Large intestine (tissue), 3 donors: ENCODE measurements around the gene TRPC6. TPM values are rescaled to one million over a fixed set of nuclear protein-coding genes. Genes with fewer than 3 reads are reported as not detected.
A peak's percentile ranks its signal among the peaks of the same experiment; 100 is the strongest.
"Not testable (repeated sequence)": the region's sequence is repeated elsewhere in the genome, so short reads cannot be mapped to it uniquely, and the experiment has no call there.

Source experiments
- DNase-seq, 2 donors: peaks; one replicate each; pipeline versions ENCODE4 v3.0.0 to v3.0.0-alpha.2; 2013
- H3K27ac ChIP-seq: one replicate; pipeline ENCODE4 v1.5.1; 2013; ENCODE audit warnings: low read length
- H3K27me3 ChIP-seq: 2 replicates; pipeline ENCODE4 v1.6.1; 2013; ENCODE audit warnings: low read length; ENCODE audit not compliant: control insufficient read depth, insufficient read depth
- H3K36me3 ChIP-seq: 2 replicates; pipeline ENCODE4 v1.6.1; 2013; ENCODE audit warnings: low read length; ENCODE audit not compliant: control insufficient read depth, insufficient read depth
- H3K4me1 ChIP-seq: one replicate; pipeline ENCODE4 v1.6.1; 2013; ENCODE audit warnings: low read length; ENCODE audit not compliant: control insufficient read depth, insufficient read depth
- H3K4me3 ChIP-seq: one replicate; pipeline ENCODE4 v1.5.1; 2013; ENCODE audit warnings: low read length
- H3K9me3 ChIP-seq: one replicate; pipeline ENCODE4 v1.6.1; 2013; ENCODE audit warnings: mild to moderate bottlenecking, low read depth, low read length, moderate library complexity; ENCODE audit not compliant: control insufficient read depth
- WGBS: methylation state at CpG from one replicate; pipeline ENCODE4 v1.1.5; 2013; ENCODE audit warnings: low lambda C conversion rate; ENCODE audit not compliant: insufficient coverage; 5-methylcytosine and 5-hydroxymethylcytosine counted together
- polyA plus RNA-seq: library from polyadenylated mRNA; unstranded; fragments of 120-200 nt; gene quantifications from one replicate; pipeline ENCODE4 v1.2.1, GENCODE V29; 2013

TRPC6 gene
- polyA plus RNA-seq, 1 donor, result 4.2 TPM

DNA sequence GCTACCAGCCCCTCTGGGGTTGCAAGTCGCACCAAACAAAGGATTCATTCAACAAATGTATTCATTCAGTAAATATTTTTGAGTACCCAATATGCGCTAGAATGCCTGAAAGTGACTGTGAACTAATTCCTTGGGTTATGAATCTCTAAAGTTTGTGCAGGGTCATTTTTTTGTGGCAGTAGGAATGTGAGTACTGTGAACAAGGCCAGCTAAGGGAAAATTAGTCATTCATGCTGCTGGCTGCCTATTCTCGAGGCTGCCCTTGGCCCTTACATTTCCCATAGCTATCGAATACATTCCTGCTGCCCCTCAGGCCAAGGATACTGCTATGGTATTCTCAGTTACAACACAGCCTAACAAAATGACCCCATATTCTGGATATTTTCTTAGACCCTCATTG lies 141.6 kb downstream of the TRPC6 start:
- no peak overlapping the region for H3K27ac ChIP-seq

DNA sequence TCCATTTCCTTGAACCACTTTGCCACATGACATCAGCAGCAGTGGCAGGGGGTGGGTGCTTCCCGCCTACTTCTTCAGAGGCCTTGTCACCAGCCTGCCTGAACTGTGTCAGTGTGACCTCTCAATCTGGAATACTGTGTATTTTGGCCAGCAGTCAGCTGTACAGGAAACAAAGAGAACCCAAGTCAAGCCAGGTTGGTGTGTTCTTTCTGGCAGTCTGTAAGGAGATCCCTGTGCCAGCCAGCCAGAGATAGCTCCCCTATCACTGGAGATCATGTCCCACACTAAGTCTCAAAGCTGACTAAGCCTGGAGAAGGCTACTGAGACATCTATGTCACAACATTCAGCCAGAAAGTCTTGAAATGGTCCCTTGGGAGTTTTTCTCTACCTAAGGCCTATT lies 142.1 kb downstream of the TRPC6 start:
- WGBS, result no CpG with 5 or more reads among the region's 1 CpG
- no peak overlapping the region for H3K27ac ChIP-seq

More for the DNA sequence above, 141.6 kb downstream of the TRPC6 start:
- Histone ChIP-seq H3K36me3 (no peaks in the 10 kb centered on the region), H3K27me3 (no peaks in the 10 kb centered on the region), H3K4me3 (no peak overlapping the region), H3K4me1 (no peaks in the 10 kb centered on the region), H3K9me3 (no peaks in the 10 kb centered on the region)
- WGBS, result no CpG with 5 or more reads among the region's 4 CpGs
- no peak for DNase-seq

DNA sequence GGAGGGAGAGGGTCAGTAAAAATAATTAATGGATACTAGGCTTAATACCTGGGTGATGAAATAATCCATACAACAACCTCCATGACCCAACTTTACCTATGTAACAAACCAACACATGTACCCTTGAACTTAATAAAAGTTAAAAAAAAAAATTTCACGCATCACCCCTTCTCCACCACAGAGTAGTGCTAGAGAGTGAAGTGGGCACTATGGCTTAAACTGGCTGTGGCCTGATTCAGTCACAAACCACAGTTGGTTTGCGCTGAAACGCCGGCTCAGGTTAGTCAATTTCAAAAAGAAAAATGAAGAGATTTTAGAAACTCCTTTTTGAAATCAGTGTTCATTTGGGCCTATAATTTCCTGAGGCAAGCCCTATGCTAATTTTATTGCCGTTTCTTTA lies 144.3 kb downstream of the TRPC6 start:
- no CpG with 5 or more reads among the region's 5 CpGs for WGBS
- Histone ChIP-seq H3K36me3 (no peaks in the 10 kb centered on the region), H3K9me3 (no peaks in the 10 kb centered on the region), H3K27me3 (no peaks in the 10 kb centered on the region), H3K27ac (no peak overlapping the region), H3K4me1 (no peaks in the 10 kb centered on the region), H3K4me3 (no peak overlapping the region)
- no peak for DNase-seq

More for the DNA sequence above, 142.1 kb downstream of the TRPC6 start:
- H3K4me3 ChIP-seq, result no peak overlapping the region
- H3K4me1 ChIP-seq, result no peaks in the 10 kb centered on the region
- H3K9me3 ChIP-seq, result no peaks in the 10 kb centered on the region
- DNase-seq, result no peak
- no peaks in the 10 kb centered on the region for H3K36me3 ChIP-seq
- no peaks in the 10 kb centered on the region for H3K27me3 ChIP-seq

DNA sequence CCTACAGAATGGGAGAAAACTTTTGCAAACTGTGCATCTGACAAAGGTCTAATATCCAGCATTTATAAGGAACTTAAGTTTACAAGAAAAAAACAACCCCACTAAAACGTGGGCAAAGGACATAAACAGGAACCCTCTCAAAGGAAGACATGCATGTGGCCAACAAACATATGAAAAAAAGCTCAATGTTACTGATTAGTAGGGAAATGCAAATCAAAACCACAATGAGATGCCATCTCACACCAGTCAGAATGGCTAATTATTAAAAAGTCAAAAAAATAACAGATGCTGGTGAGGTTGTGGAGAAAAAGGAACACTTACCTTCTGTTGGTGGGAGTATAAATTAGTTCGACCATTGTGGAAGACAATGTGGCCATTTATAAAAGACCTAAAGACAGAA lies 145.1 kb downstream of the TRPC6 start:
- H3K4me1 ChIP-seq, H3K36me3 ChIP-seq, H3K9me3 ChIP-seq, H3K27ac ChIP-seq, H3K27me3 ChIP-seq, DNase-seq, H3K4me3 ChIP-seq: not testable (repeated sequence)
- 88% methylated on average over 1 of the region's 2 CpGs for WGBS

DNA sequence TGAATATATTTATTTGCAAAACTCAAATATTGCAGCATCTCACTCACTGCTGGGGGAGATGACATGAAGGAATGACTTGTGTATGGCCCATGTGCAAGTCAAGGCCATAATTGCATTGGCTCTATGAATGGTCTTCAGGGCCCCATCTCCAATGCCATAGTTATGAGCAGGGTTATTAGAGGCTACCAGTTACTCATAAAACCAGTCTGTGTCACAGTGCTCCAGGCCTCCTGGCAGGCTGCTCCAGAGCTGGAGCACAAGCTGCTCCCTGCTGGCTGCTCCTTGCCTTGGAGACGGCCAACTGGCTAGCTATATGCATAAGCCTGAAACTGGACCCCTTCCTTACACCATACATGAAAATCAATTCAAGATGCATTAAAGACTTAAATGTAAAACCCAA lies 145.7 kb downstream of the TRPC6 start:
- H3K27me3 ChIP-seq, result no peaks in the 10 kb centered on the region
- no peak overlapping the region for H3K4me3 ChIP-seq
- H3K36me3 ChIP-seq, result no peaks in the 10 kb centered on the region
- H3K4me1 ChIP-seq, result no peaks in the 10 kb centered on the region
- no peaks in the 10 kb centered on the region for H3K9me3 ChIP-seq
- no CpG with 5 or more reads among the region's 1 CpG for WGBS
- H3K27ac ChIP-seq, result no peak overlapping the region
- DNase-seq, result no peak

DNA sequence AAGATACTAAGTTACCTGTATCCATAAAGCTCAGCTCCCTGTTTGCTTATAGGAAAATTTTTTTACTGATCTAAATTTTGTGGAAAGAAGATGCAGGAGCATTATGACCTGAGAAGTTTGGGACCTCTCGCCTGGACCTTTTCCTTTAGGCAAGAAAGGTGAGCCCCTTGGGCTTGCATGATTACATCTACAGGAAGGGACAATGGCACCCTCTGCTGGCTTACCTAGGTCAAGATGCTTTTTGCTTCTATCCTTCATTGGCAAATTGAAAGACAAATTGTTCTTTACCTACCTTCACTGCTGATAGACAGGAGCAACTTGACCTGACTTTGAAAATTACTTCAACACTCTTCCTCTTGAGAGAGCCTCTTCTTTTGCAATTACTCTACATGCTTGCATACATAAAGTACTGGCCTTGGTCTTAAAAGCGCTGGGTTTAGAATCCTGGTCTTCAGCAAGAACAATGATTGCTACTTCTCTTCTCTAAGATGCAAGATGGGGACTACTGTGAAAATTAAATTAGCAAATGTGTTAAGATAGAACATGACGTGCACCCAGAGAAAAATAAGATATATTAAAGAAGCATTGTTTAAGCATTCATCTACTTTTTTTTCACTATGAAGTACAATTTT lies 147.2 kb downstream of the TRPC6 start:
- no peak for DNase-seq

DNA sequence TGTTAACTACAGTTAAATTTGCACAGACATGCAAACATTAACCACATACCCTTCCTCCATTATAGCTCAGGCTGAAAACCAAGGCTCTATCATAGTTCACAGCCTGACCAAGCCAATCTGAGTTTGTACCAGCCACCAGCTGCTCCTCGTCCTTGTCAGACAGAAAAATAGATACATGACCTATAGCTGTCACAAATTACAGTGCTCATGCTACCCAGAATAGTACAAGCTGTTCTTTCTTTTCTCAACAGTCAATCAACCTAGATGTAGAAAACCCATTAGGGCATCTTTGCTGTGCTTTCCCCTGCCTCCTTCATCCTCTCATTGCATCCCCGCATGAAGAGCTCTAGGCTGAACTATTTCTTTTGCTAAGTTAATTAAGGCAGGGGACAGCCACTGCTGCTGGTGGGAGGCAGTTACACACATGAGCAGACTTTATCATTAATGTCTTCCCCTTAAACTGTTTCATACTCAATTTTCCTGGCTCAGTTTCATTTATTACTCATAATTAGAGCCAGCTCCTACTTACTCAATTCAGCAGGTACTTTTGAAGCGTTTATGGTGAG lies 148.3 kb downstream of the TRPC6 start:
- Histone ChIP-seq H3K36me3 (no peaks in the 10 kb centered on the region), H3K9me3 (no peaks in the 10 kb centered on the region), H3K27ac (no peak overlapping the region), H3K4me3 (no peak overlapping the region), H3K27me3 (no peaks in the 10 kb centered on the region), H3K4me1 (no peaks in the 10 kb centered on the region)
- DNase-seq, result no peak
- no CpG with 5 or more reads among the region's 3 CpGs for WGBS

More for the DNA sequence above, 147.2 kb downstream of the TRPC6 start:
- Histone ChIP-seq H3K9me3 (no peaks in the 10 kb centered on the region), H3K27me3 (no peaks in the 10 kb centered on the region), H3K27ac (no peak overlapping the region), H3K4me3 (no peak overlapping the region), H3K4me1 (no peaks in the 10 kb centered on the region), H3K36me3 (no peaks in the 10 kb centered on the region)
- 43% methylated on average over 2 of the region's 3 CpGs for WGBS

DNA sequence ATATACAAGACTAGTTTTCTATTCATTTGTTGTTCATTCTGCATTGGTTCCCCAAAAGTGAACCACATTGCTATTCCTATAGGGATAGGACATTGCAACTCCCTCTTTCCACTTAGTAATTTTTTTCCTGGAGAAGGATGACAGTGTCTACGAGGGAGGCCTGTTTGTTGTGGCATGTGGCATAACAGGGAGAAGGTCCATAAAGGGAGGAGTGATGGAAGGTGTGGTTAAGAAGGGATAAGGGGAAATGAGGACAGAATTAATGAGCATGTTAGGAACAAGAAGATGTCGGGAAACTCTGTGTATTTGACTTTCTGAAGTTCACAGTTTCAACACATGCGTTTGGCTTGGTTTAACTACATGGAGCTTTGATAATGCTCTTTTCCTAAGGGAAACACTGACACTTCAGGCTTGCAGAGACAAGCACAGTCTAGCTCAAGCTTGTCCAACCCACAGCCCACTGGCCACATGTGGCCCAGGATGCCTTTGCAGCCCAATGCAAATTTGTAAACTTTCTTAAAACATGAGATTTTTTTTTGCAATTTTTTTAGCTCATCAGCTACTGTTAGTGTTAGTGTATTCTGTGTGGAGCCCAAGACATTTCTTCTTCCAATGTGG lies 149.7 kb downstream of the TRPC6 start:
- no peak overlapping the region for H3K27ac ChIP-seq
- WGBS, result 67% methylated on average over 2 of the region's 3 CpGs
- no peak overlapping the region for H3K4me3 ChIP-seq
- no peaks in the 10 kb centered on the region for H3K9me3 ChIP-seq
- H3K27me3 ChIP-seq, result no peaks in the 10 kb centered on the region
- H3K4me1 ChIP-seq, result no peaks in the 10 kb centered on the region
- DNase-seq, result no peak
- H3K36me3 ChIP-seq, result no peaks in the 10 kb centered on the region

DNA sequence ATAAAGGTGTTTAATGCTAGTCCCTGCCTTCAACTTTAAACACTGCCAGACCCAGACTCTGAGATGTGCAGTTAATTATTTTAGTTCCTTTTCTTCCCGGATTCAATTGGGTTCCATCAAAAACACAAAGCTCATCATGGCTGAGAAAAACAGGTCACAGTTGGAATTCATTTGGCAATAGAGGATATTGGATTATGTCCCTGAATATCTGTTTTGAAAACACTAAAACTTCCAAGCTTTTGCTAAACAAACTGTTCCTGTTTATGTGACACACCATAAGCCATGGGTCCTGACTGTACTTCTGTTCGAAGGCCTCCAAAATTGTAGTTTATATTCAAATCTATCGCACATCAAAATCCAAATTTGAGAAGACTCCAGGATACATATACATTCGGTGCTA lies 150.7 kb downstream of the TRPC6 start:
- DNase-seq, result no peak
- H3K36me3 ChIP-seq, result no peaks in the 10 kb centered on the region
- no peaks in the 10 kb centered on the region for H3K4me1 ChIP-seq
- no peaks in the 10 kb centered on the region for H3K9me3 ChIP-seq
- no peak overlapping the region for H3K27ac ChIP-seq
- WGBS, result 100% methylated on average over 1 of the region's 4 CpGs
- H3K4me3 ChIP-seq, result no peak overlapping the region
- no peaks in the 10 kb centered on the region for H3K27me3 ChIP-seq

DNA sequence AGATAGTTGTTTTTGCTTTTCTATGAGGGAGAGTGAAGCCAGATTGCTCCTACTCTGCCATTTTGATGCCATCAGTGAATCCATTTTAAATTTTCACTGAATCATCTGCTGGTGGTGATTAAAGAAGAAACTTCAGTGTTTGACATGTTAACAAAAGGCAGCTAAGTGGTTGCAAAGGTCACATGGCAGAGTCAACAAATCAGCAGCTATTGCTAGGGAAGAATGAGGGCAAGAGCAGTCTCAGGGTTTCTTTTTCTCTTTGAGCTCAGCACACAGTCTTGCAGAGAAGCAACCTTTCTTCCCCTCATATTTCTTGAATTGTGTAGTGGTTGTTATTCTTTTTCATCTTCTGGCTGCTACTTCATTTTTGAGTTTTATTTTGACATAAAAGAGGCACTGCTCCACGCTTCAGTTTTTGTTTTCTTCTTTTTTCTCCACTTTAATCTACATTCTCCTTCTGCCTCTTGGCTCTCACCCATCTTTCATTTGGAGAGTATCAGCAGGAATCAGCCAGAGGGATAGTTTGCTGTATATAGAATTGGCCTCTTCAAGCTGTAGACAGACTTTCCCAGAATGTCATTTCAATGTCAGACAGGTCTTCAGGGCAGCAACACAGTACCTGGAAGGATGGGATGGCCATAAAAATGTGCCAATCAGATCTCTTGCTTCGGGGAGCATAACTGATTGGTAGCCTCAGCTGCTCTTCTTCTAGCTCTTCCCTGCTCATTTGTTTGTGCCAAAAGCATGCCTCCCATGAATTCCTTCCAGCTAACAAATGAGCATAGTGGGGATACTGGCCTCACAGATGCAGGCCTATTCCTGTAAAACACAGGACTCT lies 153.9 kb downstream of the TRPC6 start:
- Histone ChIP-seq H3K36me3 (no peaks in the 10 kb centered on the region), H3K4me1 (no peaks in the 10 kb centered on the region), H3K4me3 (no peak overlapping the region), H3K9me3 (no peaks in the 10 kb centered on the region), H3K27ac (no peak overlapping the region), H3K27me3 (no peaks in the 10 kb centered on the region)
- 83% methylated on average over 1 of the region's 2 CpGs for WGBS
- peak in 1 of 2 donors; percentile 12 for DNase-seq
